Forelimb muscle (tissue), 1 donor: ENCODE data around the gene TUT1. TPM values are rescaled to one million over a fixed set of nuclear protein-coding genes. Genes with fewer than 3 reads are reported as not detected.
"Not testable (repeated sequence)": the region's sequence is repeated elsewhere in the genome, so short reads cannot be mapped to it uniquely, and the experiment has no call there.

Experiments used
- DNase-seq: peaks from one replicate; pipeline ENCODE4 v3.0.0-alpha.2; 2013; ENCODE audit warnings: low read depth
- polyA plus RNA-seq: library from polyadenylated mRNA; unstranded; fragments of 120-200 nt; gene quantifications from one replicate; pipeline ENCODE4 v1.2.1, GENCODE V29; 2013; ENCODE audit not compliant: insufficient read length

Gene TUT1
- polyA plus RNA-seq, 1 donor = 11.2 TPM

GRCh38 chr11:62556108-62556874, 35.0 kb downstream of the TUT1 start:
- no peak for DNase-seq

GRCh38 chr11:62555464-62556107, 35.7 kb downstream of the TUT1 start:
- DNase-seq = no peak

- DNase-seq = no peak
Observed at GRCh38 chr11:62554387-62555167, 36.7 kb downstream of the TUT1 start.

GRCh38 chr11:62553839-62554361, 37.4 kb downstream of the TUT1 start:
- DNase-seq = no peak

GRCh38 chr11:62553080-62553838, 38.1 kb downstream of the TUT1 start:
- no peak for DNase-seq

- DNase-seq = no peak
Observed at GRCh38 chr11:62552485-62553079, 38.7 kb downstream of the TUT1 start.

- DNase-seq = not testable (repeated sequence)
Observed at GRCh38 chr11:62550478-62550877, 40.8 kb downstream of the TUT1 start.

GRCh38 chr11:62548545-62549335, 42.6 kb downstream of the TUT1 start:
- no peak for DNase-seq

- DNase-seq = no peak
Observed at GRCh38 chr11:62547691-62548281, 43.5 kb downstream of the TUT1 start.

- no peak for DNase-seq
Observed at GRCh38 chr11:62546929-62547625, 44.2 kb downstream of the TUT1 start.

GRCh38 chr11:62546244-62546928, 44.9 kb downstream of the TUT1 start, which contains the start of gene AHNAK:
TSS of gene AHNAK (minus strand) at chr11:62546806. CDS start at chr11:62536098, 10,708 bp downstream.
- no peak for DNase-seq

GRCh38 chr11:62545437-62546243, 45.7 kb downstream of the TUT1 start:
- no peak for DNase-seq

GRCh38 chr11:62544581-62545436, 46.5 kb downstream of the TUT1 start:
- DNase-seq = no peak

GRCh38 chr11:62543680-62544444, 47.5 kb downstream of the TUT1 start:
- DNase-seq = no peak

GRCh38 chr11:62542750-62543567, 48.4 kb downstream of the TUT1 start:
- DNase-seq = no peak
